ENCODE data around the gene VILL.

DNA sequence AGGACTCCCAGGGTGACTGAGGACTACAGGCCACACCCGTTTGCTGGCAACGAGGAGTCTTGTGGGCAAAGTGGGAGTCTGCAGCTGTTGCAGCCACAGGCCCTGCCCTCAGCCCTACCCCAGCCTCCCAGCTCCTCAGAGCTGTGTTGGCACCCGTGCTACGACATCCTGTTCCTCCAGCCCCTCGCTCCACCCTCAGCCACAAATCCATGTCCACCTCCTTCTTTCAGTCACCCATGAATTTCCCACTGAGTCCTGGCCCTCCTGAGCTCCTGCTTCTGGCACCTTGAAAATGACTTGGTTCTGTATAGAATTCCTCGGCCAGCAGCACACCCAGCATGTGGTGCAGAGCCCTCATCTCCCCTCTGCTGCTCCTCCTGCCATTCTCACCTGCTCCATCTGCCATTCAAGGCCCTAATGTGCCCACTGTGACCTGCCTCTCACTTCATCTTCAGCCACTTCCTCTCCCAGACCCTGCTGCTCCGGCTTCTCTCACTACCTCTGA, 20.9 kb upstream of the VILL start:
- TF ChIP-seq, protein P1, sequence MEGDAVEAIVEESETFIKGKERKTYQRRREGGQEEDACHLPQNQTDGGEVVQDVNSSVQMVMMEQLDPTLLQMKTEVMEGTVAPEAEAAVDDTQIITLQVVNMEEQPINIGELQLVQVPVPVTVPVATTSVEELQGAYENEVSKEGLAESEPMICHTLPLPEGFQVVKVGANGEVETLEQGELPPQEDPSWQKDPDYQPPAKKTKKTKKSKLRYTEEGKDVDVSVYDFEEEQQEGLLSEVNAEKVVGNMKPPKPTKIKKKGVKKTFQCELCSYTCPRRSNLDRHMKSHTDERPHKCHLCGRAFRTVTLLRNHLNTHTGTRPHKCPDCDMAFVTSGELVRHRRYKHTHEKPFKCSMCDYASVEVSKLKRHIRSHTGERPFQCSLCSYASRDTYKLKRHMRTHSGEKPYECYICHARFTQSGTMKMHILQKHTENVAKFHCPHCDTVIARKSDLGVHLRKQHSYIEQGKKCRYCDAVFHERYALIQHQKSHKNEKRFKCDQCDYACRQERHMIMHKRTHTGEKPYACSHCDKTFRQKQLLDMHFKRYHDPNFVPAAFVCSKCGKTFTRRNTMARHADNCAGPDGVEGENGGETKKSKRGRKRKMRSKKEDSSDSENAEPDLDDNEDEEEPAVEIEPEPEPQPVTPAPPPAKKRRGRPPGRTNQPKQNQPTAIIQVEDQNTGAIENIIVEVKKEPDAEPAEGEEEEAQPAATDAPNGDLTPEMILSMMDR (IDR thresholded peaks at IDR 0.05), result no peak
- TF ChIP-seq POLR2A (IDR thresholded peaks at IDR 0.05), result no peak
